SK-N-SH (cell line): ENCODE measurements around the gene RBBP8. TPM values are rescaled to one million over a fixed set of nuclear protein-coding genes. Genes with fewer than 3 reads are reported as not detected.
"Not testable (repeated sequence)": the region's sequence is repeated elsewhere in the genome, so short reads cannot be mapped to it uniquely, and the experiment has no call there.

Experiments
- CTCF ChIA-PET: fragments of 300-600, 350-600 bp; formaldehyde crosslinking; extraction: SDS; loops from one replicate; lab custom pipeline; 2021; lab: Yijun Ruan, JAX
- POLR2A ChIA-PET: fragments of 350-600 bp; sonication (Branson Sonifier 250); formaldehyde crosslinking; extraction: SDS; loops from one replicate; lab custom pipeline; 2020; ENCODE audit warnings: antibody characterized with exemption, inconsistent platforms; lab: Yijun Ruan, JAX
- DNase-seq: peaks from one replicate; pipeline ENCODE4 v3.0.0; 2012
- H2AFZ ChIP-seq: fragments of 200-600 bp; sonication (generic); 2 replicates; pipeline ENCODE4 v1.8.1; 2016; ENCODE audit warnings: antibody characterized with exemption, mild to moderate bottlenecking, low read depth
- H3F3A ChIP-seq: fragments of 200-600 bp; sonication (generic); replicated peaks from 2 replicates; pipeline ENCODE3; 2016; ENCODE audit warnings: antibody characterized with exemption, mild to moderate bottlenecking; ENCODE audit not compliant: insufficient read depth
- H3K27ac ChIP-seq, 2 experiments: fragments of 200-500 bp in 1 of 2; fragments of 200-600 bp in 1 of 2; sonication (Bioruptor generic) in 1 of 2; sonication (generic), shearing (Covaris generic) in 1 of 2; 2 replicates each; pipeline versions ENCODE4 v1.5.1 to v1.6.1; 2014 to 2016; ENCODE audit warnings: low read depth in 2 of 2, inconsistent platforms in 1 of 2, low read length in 1 of 2, mild to moderate bottlenecking in 1 of 2, mixed read lengths in 1 of 2
- H3K27me3 ChIP-seq: fragments of 200-600 bp; sonication (generic), shearing (Covaris generic); 2 replicates; pipeline ENCODE4 v1.6.1; 2016; ENCODE audit warnings: mixed run types; ENCODE audit not compliant: insufficient read depth
- H3K36me3 ChIP-seq, 2 experiments: fragments of 200-500 bp in 1 of 2; fragments of 200-600 bp in 1 of 2; sonication (Bioruptor generic) in 1 of 2; sonication (generic) in 1 of 2; replicated peaks in 1 of 2; 2 replicates each; pipeline versions ENCODE3 to v1.5.1; 2014 to 2016; ENCODE audit warnings: low read length in 1 of 2, mild to moderate bottlenecking in 1 of 2; ENCODE audit not compliant: insufficient read depth in 2 of 2, control insufficient read depth in 1 of 2
- H3K4me1 ChIP-seq, 2 experiments: fragments of 200-500 bp in 1 of 2; fragments of 200-600 bp in 1 of 2; sonication (Bioruptor generic) in 1 of 2; sonication (generic), shearing (Covaris generic) in 1 of 2; 2 replicates each; pipeline versions ENCODE4 v1.5.1 to v1.6.1; 2014 to 2016; ENCODE audit warnings: low read depth in 1 of 2, low read length in 1 of 2, mixed run types in 1 of 2; ENCODE audit not compliant: insufficient read depth in 2 of 2, control insufficient read depth in 1 of 2
- H3K4me2 ChIP-seq: fragments of 200-600 bp; sonication (generic), shearing (Covaris generic); 2 replicates; pipeline ENCODE4 v1.6.1; 2017; ENCODE audit warnings: mixed run types
- H3K4me3 ChIP-seq, 2 experiments: fragments of 200-500 bp in 1 of 2; fragments of 200-600 bp in 1 of 2; sonication (Bioruptor generic) in 1 of 2; sonication (generic), shearing (Covaris generic) in 1 of 2; 2 replicates each; pipeline versions ENCODE4 v1.5.1 to v1.8.1; 2014 to 2016; ENCODE audit warnings: low read depth in 2 of 2, inconsistent platforms in 1 of 2, low read length in 1 of 2, mild to moderate bottlenecking in 1 of 2, mixed read lengths in 1 of 2, moderate library complexity in 1 of 2
- H3K79me2 ChIP-seq: fragments of 200-600 bp; sonication (generic); 2 replicates; pipeline ENCODE4 v1.8.1; 2017; ENCODE audit warnings: mild to moderate bottlenecking; ENCODE audit not compliant: insufficient read depth
- H3K9ac ChIP-seq: fragments of 200-600 bp; sonication (generic); 2 replicates; pipeline ENCODE4 v1.6.1; 2017; ENCODE audit warnings: mixed run types
- H3K9me2 ChIP-seq: fragments of 200-600 bp; sonication (generic); 2 replicates; pipeline ENCODE4 v1.6.1; 2017; ENCODE audit warnings: mixed run types
- H3K9me3 ChIP-seq: fragments of 200-600 bp; sonication (generic); 2 replicates; pipeline ENCODE4 v1.6.1; 2017; ENCODE audit warnings: mixed run types, mild to moderate bottlenecking, moderate library complexity
- H4K20me1 ChIP-seq: fragments of 200-600 bp; sonication (generic); 2 replicates; pipeline ENCODE4 v1.6.1; 2017; ENCODE audit warnings: mild to moderate bottlenecking, mixed run types; ENCODE audit not compliant: insufficient read depth
- EP300 ChIP-seq, 2 experiments: IDR thresholded peaks; 2 replicates each; pipeline versions ENCODE4 v1.4.0 to v1.6.1; 2012; ENCODE audit warnings: borderline replicate concordance in 1 of 2, low read depth in 1 of 2, low read length in 1 of 2
- FOXM1 ChIP-seq: IDR thresholded peaks from 2 replicates; pipeline ENCODE4 v1.4.0; 2012; ENCODE audit warnings: low read depth, mild to moderate bottlenecking
- GABPA ChIP-seq: IDR thresholded peaks from 2 replicates; pipeline ENCODE4 v1.4.0; 2012; ENCODE audit warnings: low read depth, mild to moderate bottlenecking
- MEF2A ChIP-seq: IDR thresholded peaks from 2 replicates; pipeline ENCODE4 v1.4.0; 2012; ENCODE audit warnings: low read depth, borderline replicate concordance
- MXI1 ChIP-seq: IDR thresholded peaks from 2 replicates; pipeline ENCODE4 v1.6.1; 2012; ENCODE audit warnings: mild to moderate bottlenecking, low read depth, low read length, improper control_type of control experiment
- NFIC ChIP-seq: IDR thresholded peaks from 2 replicates; pipeline ENCODE4 v1.4.0; 2012; ENCODE audit warnings: borderline replicate concordance
- NRF1 ChIP-seq: IDR thresholded peaks from 2 replicates; pipeline ENCODE4 v1.6.1; 2012; ENCODE audit warnings: low read depth, mild to moderate bottlenecking, low read length
- POLR2AphosphoS5 ChIP-seq: IDR thresholded peaks from 2 replicates; pipeline ENCODE4 v1.6.1; 2012; ENCODE audit warnings: low read depth, low read length
- RFX5 ChIP-seq: IDR thresholded peaks from 2 replicates; pipeline ENCODE4 v1.6.1; 2012; ENCODE audit warnings: mild to moderate bottlenecking, improper control_type of control experiment, low read length
- TAF1 ChIP-seq: IDR thresholded peaks from 2 replicates; pipeline ENCODE4 v1.6.1; 2012; ENCODE audit warnings: low read depth, mild to moderate bottlenecking, low read length, moderate library complexity, borderline replicate concordance
- whole genome bisulfite sequencing: methylation state at CpG from one replicate; pipeline ENCODE4 v1.1.6; 2017; ENCODE audit warnings: low lambda C conversion rate; 5-methylcytosine and 5-hydroxymethylcytosine counted together
- polyA plus RNA-seq, 3 experiments: library from polyadenylated mRNA; depleted of rRNA; stranded (reverse); fragments of >200 nt; gene quantifications; 2 replicates each; pipeline ENCODE4 v1.2.3, GENCODE V29; 2012
- TF ChIP-seq, protein P1 (sequence below): IDR thresholded peaks from 2 replicates; pipeline ENCODE4 v1.4.0; 2012; ENCODE audit warnings: low read depth
- TF ChIP-seq, protein P2 (sequence below): fragments of 200-600 bp; sonication (generic); IDR thresholded peaks from 2 replicates; pipeline ENCODE4 v1.6.1; 2017; ENCODE audit warnings: antibody characterized with exemption, mild to moderate bottlenecking, moderate library complexity

The RBBP8 gene
- polyA plus RNA-seq, 1 of the 3 experiments (the other 2 are of a cell fraction), result 9.6 TPM

DNA sequence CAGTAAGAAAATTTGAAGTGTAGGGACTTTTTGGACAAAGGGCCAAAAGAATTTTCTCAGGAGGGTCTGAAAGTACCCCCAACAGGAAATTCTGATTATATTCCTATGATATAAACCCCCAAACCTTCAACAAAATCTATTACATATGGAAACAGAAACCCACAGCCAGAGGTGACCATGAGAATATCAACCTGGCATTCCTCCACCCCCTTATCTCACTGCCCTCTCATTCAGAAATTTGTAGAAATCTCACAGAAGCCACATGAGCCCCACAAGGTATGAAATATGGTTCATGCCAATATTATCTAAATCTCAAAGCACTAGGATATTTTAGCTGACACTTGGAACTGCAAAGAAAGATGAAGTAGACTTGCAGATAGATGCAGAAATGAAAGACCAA, 31.0 kb upstream of the RBBP8 start:
- no peaks in the 10 kb centered on the region for H3K9me2 ChIP-seq
- no peak for TF ChIP-seq NFIC
- TF ChIP-seq POLR2AphosphoS5, result no peak
- no peak for TF ChIP-seq RFX5
- no peak for TF ChIP-seq TAF1
- TF ChIP-seq NRF1, result no peak
- TF ChIP-seq MEF2A, result no peak
- TF ChIP-seq EP300 (IDR thresholded peaks at IDR 0.05; ENCODE audit: borderline replicate concordance in 1 of 2, low read depth in 1 of 2, low read length in 1 of 2), result no peak
- TF ChIP-seq GABPA, result no peak
- TF ChIP-seq, protein P1, sequence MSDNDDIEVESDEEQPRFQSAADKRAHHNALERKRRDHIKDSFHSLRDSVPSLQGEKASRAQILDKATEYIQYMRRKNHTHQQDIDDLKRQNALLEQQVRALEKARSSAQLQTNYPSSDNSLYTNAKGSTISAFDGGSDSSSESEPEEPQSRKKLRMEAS, result no peak
- TF ChIP-seq, all 33 proteins: peak for 0
- Histone ChIP-seq H3K9me3 (no peaks in the 10 kb centered on the region), H3K4me1 (peaks cover 0 to 5% of the 10 kb centered on the region in 2 experiments; a peak in 1 of 4 replicates), H3K9ac (no peak overlapping the region), H3K79me2 (no peaks in the 10 kb centered on the region), H2AFZ (no peak overlapping the region), H3K27ac (no peak overlapping the region), H3F3A (no peaks in the 10 kb centered on the region), H4K20me1 (no peaks in the 10 kb centered on the region), H3K27me3 (no peaks in the 10 kb centered on the region), H3K36me3 (no peaks in the 10 kb centered on the region), H3K4me2 (no peak overlapping the region), H3K4me3 (no peak overlapping the region)
- ChIA-PET CTCF (no interaction called here), POLR2A (no interaction called here)
- DNase-seq, result no peak

DNA sequence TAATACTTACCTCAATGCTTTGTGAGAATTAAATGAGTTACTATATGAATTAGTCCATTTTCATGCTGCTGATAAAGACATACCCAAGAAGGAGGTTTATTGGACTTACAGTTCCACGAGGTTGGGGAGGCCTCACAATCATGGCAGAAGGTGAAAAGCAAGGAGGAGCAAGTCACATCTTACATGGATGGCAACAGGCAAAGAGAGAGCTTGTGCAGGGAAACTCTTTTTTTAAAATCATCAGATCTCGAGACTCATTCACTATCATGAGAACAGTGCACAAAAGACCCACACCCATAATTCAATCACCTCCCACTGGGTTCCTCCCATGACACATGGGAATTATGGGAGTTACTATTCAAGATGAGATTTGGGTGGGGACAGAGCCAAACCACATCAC, 29.9 kb upstream of the RBBP8 start:
- H3K9me3 ChIP-seq, H3K36me3 ChIP-seq, H3K4me2 ChIP-seq, H3K4me3 ChIP-seq, H3K9ac ChIP-seq, DNase-seq, H3K27me3 ChIP-seq, H4K20me1 ChIP-seq, H3F3A ChIP-seq, H3K4me1 ChIP-seq, H2AFZ ChIP-seq, H3K9me2 ChIP-seq, POLR2A ChIA-PET, H3K79me2 ChIP-seq, H3K27ac ChIP-seq: not testable (repeated sequence)
- WGBS, result 31% methylated on average over 2 of the region's 2 CpGs
- CTCF ChIA-PET, result interaction anchor here (0.7 to 1.0 kb wide), 2 partner anchors 21 to 239 kb away, joined by 3 read pairs; no protein-coding TSS in a partner anchor

DNA sequence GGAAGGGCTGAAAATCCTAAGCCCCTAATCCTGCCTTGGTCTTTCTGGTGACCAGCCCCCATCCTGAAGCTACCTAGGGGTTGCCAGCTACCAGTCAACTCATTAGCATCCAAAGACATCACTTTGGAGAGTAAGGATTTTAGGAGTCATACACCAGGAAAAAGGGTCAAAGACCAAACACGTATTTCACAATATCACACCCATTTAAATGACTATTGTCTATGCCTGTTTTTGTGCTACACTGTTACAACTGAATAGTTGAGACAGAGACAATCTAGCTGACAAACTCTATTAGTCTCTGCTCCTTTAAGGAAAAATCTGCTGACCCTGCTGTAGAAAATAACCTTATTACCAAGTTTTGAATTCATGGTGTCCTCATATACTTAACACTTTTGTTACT, 21.0 kb upstream of the RBBP8 start:
- H3K9ac ChIP-seq, result no peak overlapping the region
- no peaks in the 10 kb centered on the region for H3K9me3 ChIP-seq
- TF ChIP-seq MXI1 (no peak), FOXM1 (no peak)
- TF ChIP-seq, protein P2, sequence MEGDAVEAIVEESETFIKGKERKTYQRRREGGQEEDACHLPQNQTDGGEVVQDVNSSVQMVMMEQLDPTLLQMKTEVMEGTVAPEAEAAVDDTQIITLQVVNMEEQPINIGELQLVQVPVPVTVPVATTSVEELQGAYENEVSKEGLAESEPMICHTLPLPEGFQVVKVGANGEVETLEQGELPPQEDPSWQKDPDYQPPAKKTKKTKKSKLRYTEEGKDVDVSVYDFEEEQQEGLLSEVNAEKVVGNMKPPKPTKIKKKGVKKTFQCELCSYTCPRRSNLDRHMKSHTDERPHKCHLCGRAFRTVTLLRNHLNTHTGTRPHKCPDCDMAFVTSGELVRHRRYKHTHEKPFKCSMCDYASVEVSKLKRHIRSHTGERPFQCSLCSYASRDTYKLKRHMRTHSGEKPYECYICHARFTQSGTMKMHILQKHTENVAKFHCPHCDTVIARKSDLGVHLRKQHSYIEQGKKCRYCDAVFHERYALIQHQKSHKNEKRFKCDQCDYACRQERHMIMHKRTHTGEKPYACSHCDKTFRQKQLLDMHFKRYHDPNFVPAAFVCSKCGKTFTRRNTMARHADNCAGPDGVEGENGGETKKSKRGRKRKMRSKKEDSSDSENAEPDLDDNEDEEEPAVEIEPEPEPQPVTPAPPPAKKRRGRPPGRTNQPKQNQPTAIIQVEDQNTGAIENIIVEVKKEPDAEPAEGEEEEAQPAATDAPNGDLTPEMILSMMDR, result no peak
- H2AFZ ChIP-seq, result no peak overlapping the region
- H3K36me3 ChIP-seq, result no peaks in the 10 kb centered on the region
- H3K4me2 ChIP-seq, result no peak overlapping the region
- no peaks in the 10 kb centered on the region for H3K79me2 ChIP-seq
- DNase-seq, result no peak
- no peaks in the 10 kb centered on the region for H3K9me2 ChIP-seq
- CTCF ChIA-PET, result interaction anchor here (1.2 kb wide), 1 partner anchor 18 kb away, joined by 3 read pairs; no protein-coding TSS in a partner anchor
- no peaks in the 10 kb centered on the region for H3K27me3 ChIP-seq
- H4K20me1 ChIP-seq, result no peaks in the 10 kb centered on the region
- 93% methylated on average over 1 of the region's 1 CpG for WGBS
- no peak overlapping the region for H3K4me3 ChIP-seq
- no peaks in the 10 kb centered on the region for H3K4me1 ChIP-seq
- POLR2A ChIA-PET, result no interaction called here
- no peak overlapping the region for H3K27ac ChIP-seq
- H3F3A ChIP-seq, result no peaks in the 10 kb centered on the region
